Upper lobe of right lung (tissue), 1 donor: ENCODE data around the gene RYR1. TPM values are rescaled to one million over a fixed set of nuclear protein-coding genes. Genes with fewer than 3 reads are reported as not detected.
"Not testable (repeated sequence)": the region's sequence is repeated elsewhere in the genome, so short reads cannot be mapped to it uniquely, and the experiment has no call there.

Experiments
- ATAC-seq: fragments of 200-7000 bp; cut with Tn5 transposase; one replicate; pipeline ENCODE4 v1.9.1; 2020; ENCODE audit warnings: mild to moderate bottlenecking, moderate library complexity
- DNase-seq: peaks from one replicate; pipeline ENCODE4 v3.0.0-alpha.2; 2020
- H3K27ac ChIP-seq: fragments of 200-600 bp; one replicate; pipeline ENCODE4 v1.8.0; 2022
- H3K27me3 ChIP-seq: fragments of 200-600 bp; one replicate; pipeline ENCODE4 v1.8.0; 2022; ENCODE audit warnings: mild to moderate bottlenecking
- H3K36me3 ChIP-seq: fragments of 200-600 bp; one replicate; pipeline ENCODE4 v1.8.0; 2022
- H3K4me1 ChIP-seq: fragments of 200-600 bp; one replicate; pipeline ENCODE4 v1.8.0; 2022
- H3K4me3 ChIP-seq: fragments of 200-600 bp; one replicate; pipeline ENCODE4 v1.8.0; 2022; ENCODE audit warnings: mild to moderate bottlenecking
- H3K9me3 ChIP-seq: fragments of 200-600 bp; one replicate; pipeline ENCODE4 v1.8.0; 2022
- CTCF ChIP-seq: fragments of 200-600 bp; IDR thresholded peaks from one replicate; pipeline ENCODE4 v1.8.0; 2022; ENCODE audit warnings: antibody characterized with exemption
- intact Hi-C: fragments of 100-400 bp; cut with DNase I; formaldehyde crosslinking; loops from one replicate; pipeline ENCODE4 v1.11.0; 2022
- total RNA-seq: library from RNA; stranded (reverse); fragmentation: NEBNext Ultra II Directional; extraction: Animal tissue kit (Norgen Biotek cat#: 25700); gene quantifications from one replicate; pipeline ENCODE4 v1.2.1, GENCODE V29; 2021
- donor health status: DM: no; HTN: yes; CAD: no; lungs with severe emphysema.

RYR1 gene
- total RNA-seq, 1 donor from 2014 or later, result 6.5 TPM

GRCh38 chr19:38619361-38620174 is 186.1 kb downstream of the RYR1 start:
- Histone ChIP-seq H3K36me3 (peaks cover 42% of the 10 kb centered on the region), H3K4me1 (peaks cover 19% of the 10 kb centered on the region), H3K9me3 (no peaks in the 10 kb centered on the region), H3K4me3 (peak overlapping the region; percentile 82), H3K27ac (peak overlapping the region; percentile 84), H3K27me3 (no peaks in the 10 kb centered on the region)
- ATAC-seq (no peak), DNase-seq (no peak)
- TF ChIP-seq CTCF, result no peak
- intact Hi-C loops, result no loop called here

GRCh38 chr19:38624822-38625221 is 191.3 kb downstream of the RYR1 start:
- ATAC-seq, result no peak
- intact Hi-C loops, result no loop called here

GRCh38 chr19:38626401-38626800 is 192.9 kb downstream of the RYR1 start:
- no peak for ATAC-seq
- no peaks in the 10 kb centered on the region for H3K27me3 ChIP-seq
- DNase-seq, result no peak
- no peak overlapping the region for H3K4me3 ChIP-seq
- no peak overlapping the region for H3K27ac ChIP-seq
- no peak for TF ChIP-seq CTCF
- H3K4me1 ChIP-seq, result no peaks in the 10 kb centered on the region
- peaks cover 88% of the 10 kb centered on the region for H3K36me3 ChIP-seq
- intact Hi-C loops, result no loop called here
- no peaks in the 10 kb centered on the region for H3K9me3 ChIP-seq

More at GRCh38 chr19:38624822-38625221, 191.3 kb downstream of the RYR1 start:
- Histone ChIP-seq H3K27ac (no peak overlapping the region), H3K36me3 (peaks cover 95% of the 10 kb centered on the region), H3K4me1 (peaks cover 6% of the 10 kb centered on the region), H3K27me3 (no peaks in the 10 kb centered on the region), H3K9me3 (no peaks in the 10 kb centered on the region), H3K4me3 (no peak overlapping the region)
- DNase-seq, result no peak
- TF ChIP-seq CTCF, result no peak

- no peak for ATAC-seq
Observed at GRCh38 chr19:38629568-38629967, 196.1 kb downstream of the RYR1 start.

GRCh38 chr19:38631301-38631700 is 197.8 kb downstream of the RYR1 start:
- H3K27ac ChIP-seq, H3K27me3 ChIP-seq, ATAC-seq, H3K4me1 ChIP-seq, H3K4me3 ChIP-seq, intact Hi-C loops, DNase-seq, H3K9me3 ChIP-seq: not testable (repeated sequence)
- H3K36me3 ChIP-seq, result peaks cover 70% of the 10 kb centered on the region

More at GRCh38 chr19:38629568-38629967, 196.1 kb downstream of the RYR1 start:
- H3K27me3 ChIP-seq, result no peaks in the 10 kb centered on the region
- peaks cover 4% of the 10 kb centered on the region for H3K4me1 ChIP-seq
- intact Hi-C loops, result no loop called here
- H3K36me3 ChIP-seq, result peaks cover 73% of the 10 kb centered on the region
- no peak overlapping the region for H3K27ac ChIP-seq
- H3K9me3 ChIP-seq, result no peaks in the 10 kb centered on the region
- DNase-seq, result no peak
- no peak overlapping the region for H3K4me3 ChIP-seq
- TF ChIP-seq CTCF, result no peak

- DNase-seq, H3K4me3 ChIP-seq, H3K4me1 ChIP-seq, intact Hi-C loops, H3K27ac ChIP-seq, H3K27me3 ChIP-seq, H3K9me3 ChIP-seq, ATAC-seq: not testable (repeated sequence)
- peaks cover 66% of the 10 kb centered on the region for H3K36me3 ChIP-seq
Observed at GRCh38 chr19:38631811-38632475, 198.5 kb downstream of the RYR1 start.
